GM12873 (cell line): ENCODE results near the gene SPAG16.

Experiments
- CTCF ChIP-seq: IDR thresholded peaks from 2 replicates; pipeline ENCODE4 v1.5.1; 2012; ENCODE audit warnings: low read depth, mild to moderate bottlenecking, moderate library complexity, low read length, control low read depth; ENCODE audit not compliant: insufficient read depth; ENCODE audit errors: missing control alignments

The SPAG16 gene

GRCh38 chr2:214079032-214079431 is 794.8 kb downstream of the SPAG16 start:
- no peak for TF ChIP-seq CTCF

GRCh38 chr2:214088536-214088935 is 804.3 kb downstream of the SPAG16 start:
- no peak for TF ChIP-seq CTCF

GRCh38 chr2:214096208-214096715 is 812.0 kb downstream of the SPAG16 start:
- TF ChIP-seq CTCF: no peak

- no peak for TF ChIP-seq CTCF
Observed at GRCh38 chr2:214098811-214099210, 814.5 kb downstream of the SPAG16 start.

GRCh38 chr2:214100488-214100887 is 816.2 kb downstream of the SPAG16 start:
- no peak for TF ChIP-seq CTCF

GRCh38 chr2:214103276-214104001 is 819.2 kb downstream of the SPAG16 start:
- no peak for TF ChIP-seq CTCF

- no peak for TF ChIP-seq CTCF
Observed at GRCh38 chr2:214104219-214104618, 820.0 kb downstream of the SPAG16 start.

- no peak for TF ChIP-seq CTCF
Observed at GRCh38 chr2:214104967-214105366, 820.7 kb downstream of the SPAG16 start.
